Activated naive CD4-positive, alpha-beta T cell treated with anti-CD3 and anti-CD28 coated beads, Interleukin-2, amount 50 U/mL, for 16 hours (primary cell): Measurements from ENCODE around the gene CFAP52.
"Not testable (repeated sequence)": the region's sequence is repeated elsewhere in the genome, so short reads cannot be mapped to it uniquely, and the experiment has no call there.

Source experiments
- DNase-seq: peaks from one replicate; pipeline ENCODE4 v3.0.0-alpha.2; 2020

Gene CFAP52

DNA sequence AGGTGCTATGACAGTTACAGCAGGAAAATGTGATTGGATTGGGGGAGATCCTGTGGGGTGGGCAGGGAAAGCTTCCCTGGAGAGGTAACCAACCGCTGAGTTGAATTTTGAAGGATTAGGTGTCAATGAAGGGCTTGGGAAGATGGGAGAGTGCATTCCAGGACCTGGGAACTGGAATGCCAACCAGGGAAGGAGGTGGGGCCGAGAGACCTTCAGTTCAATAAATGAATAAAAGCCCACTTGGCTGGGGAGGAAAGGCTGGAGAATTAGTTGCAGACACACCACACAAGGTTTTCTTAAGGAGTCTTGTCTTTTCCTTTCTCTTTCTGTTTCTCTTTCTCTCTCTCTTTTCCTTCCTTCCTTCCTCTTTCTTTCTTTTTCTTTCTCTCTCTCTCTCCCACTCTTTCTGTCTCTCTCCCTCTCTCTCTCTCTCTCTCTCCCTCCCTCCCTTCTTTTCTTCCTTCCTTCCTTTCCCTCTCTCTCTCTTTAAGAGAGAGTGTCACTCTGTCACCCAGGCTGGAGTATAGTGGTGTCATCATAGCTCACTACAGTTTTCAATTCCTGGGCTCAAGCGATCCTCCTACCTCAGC is 72.2 kb downstream of the CFAP52 start:
- DNase-seq, result no peak

- DNase-seq, result no peak
Measured at GRCh38 chr17:9658593-9659211, 82.3 kb downstream of the CFAP52 start.

- DNase-seq, result no peak
Measured at GRCh38 chr17:9661027-9661426, 84.6 kb downstream of the CFAP52 start.

GRCh38 chr17:9663511-9663910 is 87.1 kb downstream of the CFAP52 start:
- DNase-seq, result not testable (repeated sequence)

- DNase-seq, result no peak
Measured at GRCh38 chr17:9666461-9667050, 90.1 kb downstream of the CFAP52 start.

- DNase-seq, result no peak
Measured at GRCh38 chr17:9668517-9668916, 92.1 kb downstream of the CFAP52 start.

- DNase-seq, result no peak
Measured at GRCh38 chr17:9669551-9670008, 93.1 kb downstream of the CFAP52 start.

- DNase-seq, result no peak
Measured at GRCh38 chr17:9670596-9670995, 94.2 kb downstream of the CFAP52 start.

GRCh38 chr17:9671559-9671958 is 95.1 kb downstream of the CFAP52 start:
- no peak for DNase-seq

DNA sequence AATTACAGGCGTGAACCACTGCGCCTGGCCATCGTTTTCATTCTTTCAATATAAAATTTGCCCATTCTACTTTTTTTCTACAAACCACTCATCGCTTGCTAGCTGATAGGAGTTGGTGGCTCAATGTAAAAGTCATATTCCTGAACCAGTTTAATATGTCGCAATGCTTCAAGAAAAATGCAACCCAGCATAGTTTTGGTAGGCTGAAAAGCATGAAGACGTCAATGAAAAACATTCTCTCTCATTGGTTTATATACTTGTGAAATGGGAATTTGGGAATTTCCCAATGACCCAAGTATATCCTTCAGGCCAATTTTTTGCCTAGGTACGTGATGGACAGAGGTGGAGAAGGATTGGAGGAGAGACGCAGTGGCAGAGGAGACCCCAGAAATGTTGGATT is 95.8 kb downstream of the CFAP52 start:
- no peak for DNase-seq

DNA sequence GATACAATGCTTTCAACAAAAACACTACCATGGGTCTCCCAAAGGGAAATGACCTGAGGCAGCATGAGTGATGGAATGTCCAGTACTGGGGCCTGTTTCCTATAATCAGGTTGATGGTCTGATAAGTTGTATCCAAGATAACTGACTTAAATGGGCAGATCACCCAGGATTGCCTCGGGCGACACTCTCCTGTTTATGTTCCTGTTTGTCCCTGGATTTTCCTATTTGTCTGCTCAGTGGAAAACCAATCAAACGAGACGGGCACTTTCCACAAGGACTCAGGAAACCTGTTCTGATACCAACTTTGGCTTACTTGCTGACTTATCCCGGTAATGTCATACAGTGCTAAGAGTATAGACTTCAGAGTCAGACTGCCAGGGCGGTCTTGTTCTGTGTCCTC is 96.2 kb downstream of the CFAP52 start:
- DNase-seq, result no peak

DNA sequence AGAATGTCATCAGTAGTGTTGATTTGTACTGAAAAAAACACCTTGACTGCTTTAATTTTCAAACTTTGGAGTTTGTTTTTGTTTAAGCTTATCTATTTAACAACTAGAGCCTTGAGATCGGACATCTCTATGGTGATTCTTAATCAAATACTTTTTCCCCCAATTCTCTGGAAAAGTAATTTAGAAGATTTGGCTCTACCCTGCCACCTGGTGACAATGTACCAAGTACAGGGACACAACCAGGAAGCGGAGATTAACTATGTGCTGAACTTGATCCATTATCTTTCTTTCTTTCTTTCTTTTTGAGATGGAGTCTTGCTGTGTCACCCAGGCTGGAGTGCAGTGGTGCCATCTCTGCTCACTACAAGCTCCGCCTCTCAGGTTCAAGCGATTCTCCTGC is 99.6 kb downstream of the CFAP52 start:
- DNase-seq, result no peak

DNA sequence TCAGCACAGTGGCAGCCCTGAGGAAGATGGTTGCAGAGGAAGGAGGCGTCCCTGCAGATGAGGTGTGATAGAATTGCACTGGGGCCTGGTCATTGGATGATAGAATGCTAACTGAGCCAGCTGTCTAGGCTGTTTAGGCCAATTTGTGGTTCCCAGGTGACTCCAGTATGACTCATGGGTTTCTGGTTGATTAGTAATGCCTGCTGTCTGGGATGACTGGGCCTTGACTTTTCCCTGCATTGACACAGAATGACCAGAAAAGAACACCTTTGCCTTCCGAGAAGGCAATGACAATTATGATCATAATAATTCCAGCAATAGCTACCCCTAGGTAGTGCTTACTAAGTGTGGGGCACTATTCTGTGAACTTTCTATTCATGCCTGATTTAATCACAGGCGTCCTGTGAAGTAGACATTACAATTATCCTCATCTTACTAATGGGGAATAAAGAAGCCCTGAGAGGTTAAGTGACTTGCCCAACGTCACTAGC is 100.4 kb downstream of the CFAP52 start:
- DNase-seq, result no peak

- DNase-seq, result no peak
Measured at GRCh38 chr17:9677411-9677810, 101.0 kb downstream of the CFAP52 start.

DNA sequence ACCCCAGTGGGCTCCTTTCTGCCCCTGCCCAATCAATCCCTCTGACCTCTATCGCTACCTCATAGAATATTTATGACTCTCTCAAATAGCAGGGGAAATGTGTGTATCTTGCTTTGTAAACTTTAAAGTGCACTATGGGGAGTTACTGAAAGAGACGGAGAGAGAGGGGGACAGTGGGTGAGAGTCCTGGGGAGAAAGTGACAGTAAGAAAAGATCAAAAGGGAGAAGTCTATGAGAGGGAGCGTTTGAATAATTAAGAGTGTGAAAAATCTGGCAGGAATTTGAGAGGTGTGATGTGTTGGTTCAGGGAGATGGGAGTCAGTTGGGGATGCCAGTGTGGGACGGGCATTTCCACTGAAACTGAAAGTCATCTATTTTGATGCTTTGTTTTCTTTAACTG is 101.5 kb downstream of the CFAP52 start:
- no peak for DNase-seq

- no peak for DNase-seq
Measured at GRCh38 chr17:9684955-9685621, 108.6 kb downstream of the CFAP52 start.
